SJCRH30 (cell line): ENCODE data around the gene STK32C. TPM values are rescaled to one million over a fixed set of nuclear protein-coding genes. Genes with fewer than 3 reads are reported as not detected.
"Not testable (repeated sequence)": the region's sequence is repeated elsewhere in the genome, so short reads cannot be mapped to it uniquely, and the experiment has no call there.

Source experiments
- DNase-seq, 2 experiments: peaks; one replicate each; pipeline ENCODE4 v3.0.0-alpha.2; 2015 to 2020
- H3K27ac ChIP-seq: fragments of 250-450 bp; sonication (Bioruptor Pico); 2 replicates; pipeline ENCODE4 v1.5.1; 2020; ENCODE audit warnings: mild to moderate bottlenecking, moderate library complexity
- H3K27me3 ChIP-seq: fragments of 250-450 bp; sonication (Bioruptor Pico); 2 replicates; pipeline ENCODE4 v1.5.1; 2020; ENCODE audit warnings: mild to moderate bottlenecking, moderate library complexity
- H3K36me3 ChIP-seq: fragments of 250-450 bp; sonication (Bioruptor Pico); 2 replicates; pipeline ENCODE4 v1.5.1; 2020; ENCODE audit warnings: mild to moderate bottlenecking, moderate library complexity
- H3K4me1 ChIP-seq: fragments of 250-450 bp; sonication (Bioruptor Pico); 2 replicates; pipeline ENCODE4 v1.5.1; 2020; ENCODE audit warnings: mild to moderate bottlenecking, moderate library complexity
- H3K4me3 ChIP-seq: fragments of 250-450 bp; sonication (Bioruptor Pico); 2 replicates; pipeline ENCODE4 v1.5.1; 2020; ENCODE audit warnings: mild to moderate bottlenecking, moderate library complexity
- H3K9me3 ChIP-seq: fragments of 250-450 bp; sonication (Bioruptor Pico); replicated peaks from 2 replicates; pipeline ENCODE4 v1.5.1; 2020; ENCODE audit warnings: mild to moderate bottlenecking, moderate library complexity
- total RNA-seq: library from RNA; depleted of rRNA; stranded (reverse); fragments of >200 nt; shearing (Covaris generic); gene quantifications from 2 replicates; pipeline ENCODE4 v1.2.3, GENCODE V29; 2014; rRNA removed

The STK32C gene
- total RNA-seq: 2.8 and 4.2 TPM in 2 replicates

DNA sequence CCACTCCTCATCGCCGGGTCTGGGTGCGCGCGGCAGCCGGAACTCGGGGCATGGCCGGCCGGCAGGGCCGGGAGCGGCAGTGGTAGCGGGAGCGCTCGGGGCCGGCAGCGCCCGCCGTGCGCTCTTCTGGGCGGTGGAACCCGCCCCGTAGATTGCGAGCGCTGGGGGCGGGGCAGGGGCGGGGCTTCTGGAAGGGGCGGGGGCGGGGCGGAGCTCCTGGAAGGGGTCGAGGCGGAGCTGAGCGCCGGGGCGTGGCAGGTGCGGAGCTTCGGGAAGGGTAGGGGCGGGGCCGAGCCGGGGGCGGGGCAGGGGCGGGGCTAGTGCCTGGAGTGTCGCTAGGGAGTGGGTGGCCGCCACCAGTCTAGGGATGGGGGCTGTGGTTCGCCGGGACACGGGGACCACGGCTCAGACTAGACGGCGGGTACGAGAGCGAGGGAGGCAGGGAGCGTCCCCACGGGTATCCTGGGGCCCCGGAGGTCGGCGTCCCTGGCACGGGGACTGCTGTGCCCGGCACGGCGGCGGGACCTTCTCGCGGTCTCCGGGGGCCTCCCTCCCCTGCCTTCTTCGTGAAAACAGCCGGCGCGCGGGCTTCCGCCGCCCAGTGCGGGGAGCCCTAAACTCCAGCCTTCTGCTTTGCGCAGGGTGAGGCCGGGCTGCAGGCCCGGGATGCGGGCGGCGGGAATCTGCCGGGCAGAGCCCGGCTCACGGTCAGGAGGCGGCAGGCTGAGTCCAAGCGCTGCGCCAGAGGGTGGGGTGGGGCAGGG, at the start of gene STK32C:
Gene STK32C (minus strand): TSS at position 128 of the 764 bp plus-strand sequence. CDS start 117 bp downstream, at position 11.
- Histone ChIP-seq H3K9me3 (no peaks in the 10 kb centered on the region), H3K27ac (no peak within 1 kb of the TSS), H3K27me3 (no peaks in the 10 kb centered on the region), H3K4me1 (no peaks in the 10 kb centered on the region), H3K4me3 (no peak within 1 kb of the TSS), H3K36me3 (no peaks in the 10 kb centered on the region)
- DNase-seq: no peak

DNA sequence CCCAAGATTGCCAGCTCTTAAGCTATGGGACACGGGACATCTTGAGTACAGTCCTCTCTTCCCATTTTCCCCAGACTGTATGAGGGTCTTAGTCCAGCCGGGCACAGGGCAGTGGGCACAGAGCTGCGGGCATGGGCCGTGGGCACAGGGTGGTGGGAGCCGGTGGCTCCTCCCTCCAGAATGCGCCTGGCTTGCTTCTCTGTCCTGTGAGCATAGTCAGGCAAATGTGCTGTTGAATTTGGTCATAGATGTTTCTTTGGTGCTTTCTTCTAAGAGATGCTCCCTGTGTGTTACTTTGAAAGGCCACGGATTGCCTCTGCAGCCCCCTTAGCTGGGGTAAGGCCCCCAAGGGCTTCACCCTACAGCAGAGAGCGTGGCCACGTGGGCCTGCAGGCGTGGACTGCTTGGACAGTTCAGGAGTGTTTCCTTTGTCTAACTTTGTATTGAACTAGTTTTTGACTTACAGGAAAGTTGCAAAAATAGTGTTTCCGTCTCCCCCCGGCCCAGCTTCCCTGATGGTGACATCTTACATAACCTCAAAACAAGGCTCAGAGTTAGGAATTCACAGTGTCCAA, 49.0 kb upstream of the STK32C start:
- H3K36me3 ChIP-seq: no peaks in the 10 kb centered on the region
- H3K9me3 ChIP-seq: no peaks in the 10 kb centered on the region
- H3K27ac ChIP-seq: no peak overlapping the region
- DNase-seq: no peak
- H3K4me3 ChIP-seq: no peak overlapping the region
- H3K27me3 ChIP-seq: no peaks in the 10 kb centered on the region
- H3K4me1 ChIP-seq: no peaks in the 10 kb centered on the region

DNA sequence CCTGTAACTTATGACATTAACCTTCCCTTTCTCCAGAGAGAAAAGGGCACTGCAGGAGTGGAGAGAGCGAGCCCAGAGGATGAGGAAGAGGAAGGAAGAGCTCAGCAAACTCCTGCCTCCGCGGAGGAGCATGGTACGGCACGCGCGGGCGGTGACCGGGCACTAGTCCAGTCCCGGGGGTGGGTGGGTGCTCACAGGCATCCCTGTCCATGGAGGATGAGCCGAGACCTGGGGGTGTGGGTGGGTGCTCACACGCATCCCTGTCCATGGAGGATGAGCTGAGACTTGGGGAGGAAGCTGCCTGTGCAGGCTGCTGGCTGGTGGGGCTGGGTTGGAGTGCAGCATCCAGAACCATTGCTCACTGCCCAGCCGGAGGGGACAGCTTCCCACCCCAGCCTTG, 48.0 kb upstream of the STK32C start:
- Histone ChIP-seq H3K4me3 (no peak overlapping the region), H3K9me3 (no peaks in the 10 kb centered on the region), H3K27ac (no peak overlapping the region), H3K36me3 (no peaks in the 10 kb centered on the region), H3K4me1 (no peaks in the 10 kb centered on the region), H3K27me3 (no peaks in the 10 kb centered on the region)
- no peak for DNase-seq

DNA sequence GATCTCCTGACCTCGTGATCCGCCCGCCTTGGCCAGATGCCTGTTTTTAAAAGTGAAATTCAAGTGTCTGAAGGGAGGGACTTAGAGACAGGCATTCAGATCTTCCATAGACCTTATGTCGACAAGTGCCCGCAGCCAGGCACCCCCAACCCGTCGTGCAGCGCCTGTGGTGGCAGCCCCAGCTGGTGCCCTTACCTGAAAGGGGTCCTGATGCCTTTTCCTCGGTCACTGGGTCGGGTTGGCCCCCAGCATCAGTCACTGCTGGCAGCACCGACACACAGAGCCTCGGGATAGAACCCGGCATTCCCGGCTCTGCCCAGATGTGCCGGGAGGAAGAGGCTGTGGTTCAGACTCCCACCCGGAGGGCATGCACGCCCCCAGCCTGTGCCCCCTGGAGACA, 47.5 kb upstream of the STK32C start:
- DNase-seq: no peak
- Histone ChIP-seq H3K4me3 (no peak overlapping the region), H3K4me1 (no peaks in the 10 kb centered on the region), H3K27me3 (no peaks in the 10 kb centered on the region), H3K27ac (no peak overlapping the region), H3K9me3 (no peaks in the 10 kb centered on the region), H3K36me3 (no peaks in the 10 kb centered on the region)

DNA sequence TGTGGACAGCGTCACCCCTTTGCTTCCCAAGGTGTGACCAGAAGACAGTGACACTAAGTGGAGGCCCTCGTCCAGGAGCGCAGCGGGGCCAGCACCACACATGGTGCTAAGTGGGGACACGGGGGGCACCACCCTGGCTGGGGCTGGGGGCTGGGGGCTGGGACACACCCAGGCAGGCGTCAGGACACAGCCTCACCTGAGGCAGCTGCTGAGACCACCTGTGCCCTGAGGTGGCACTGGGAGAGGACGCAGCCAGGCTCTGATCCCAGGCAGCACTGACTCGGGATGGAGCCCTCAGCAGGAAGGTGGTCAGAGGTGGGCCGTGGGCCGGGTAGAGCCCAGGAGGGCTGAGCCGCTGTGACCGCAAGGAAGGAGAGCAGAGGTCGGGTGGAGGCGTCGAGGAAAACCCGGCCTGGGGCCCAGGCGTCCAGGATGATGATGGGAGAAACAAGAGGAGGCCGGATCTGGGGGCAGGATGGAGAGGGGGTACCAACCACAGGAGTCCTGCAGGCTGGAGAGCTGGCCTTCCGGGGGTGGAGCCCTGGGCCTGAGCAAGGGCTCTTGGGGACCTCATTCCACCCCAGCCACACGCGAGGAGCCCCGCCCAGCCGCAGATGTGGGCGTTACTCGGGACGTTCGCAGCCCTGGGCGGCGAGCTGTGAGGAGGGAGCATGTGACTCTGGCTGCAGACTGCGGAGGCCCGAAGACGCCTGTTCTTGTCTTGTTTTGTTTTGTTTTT, 46.8 kb upstream of the STK32C start:
- Histone ChIP-seq H3K4me1 (no peaks in the 10 kb centered on the region), H3K27ac (no peak overlapping the region), H3K4me3 (no peak overlapping the region), H3K36me3 (no peaks in the 10 kb centered on the region), H3K27me3 (no peaks in the 10 kb centered on the region), H3K9me3 (no peaks in the 10 kb centered on the region)
- no peak for DNase-seq

DNA sequence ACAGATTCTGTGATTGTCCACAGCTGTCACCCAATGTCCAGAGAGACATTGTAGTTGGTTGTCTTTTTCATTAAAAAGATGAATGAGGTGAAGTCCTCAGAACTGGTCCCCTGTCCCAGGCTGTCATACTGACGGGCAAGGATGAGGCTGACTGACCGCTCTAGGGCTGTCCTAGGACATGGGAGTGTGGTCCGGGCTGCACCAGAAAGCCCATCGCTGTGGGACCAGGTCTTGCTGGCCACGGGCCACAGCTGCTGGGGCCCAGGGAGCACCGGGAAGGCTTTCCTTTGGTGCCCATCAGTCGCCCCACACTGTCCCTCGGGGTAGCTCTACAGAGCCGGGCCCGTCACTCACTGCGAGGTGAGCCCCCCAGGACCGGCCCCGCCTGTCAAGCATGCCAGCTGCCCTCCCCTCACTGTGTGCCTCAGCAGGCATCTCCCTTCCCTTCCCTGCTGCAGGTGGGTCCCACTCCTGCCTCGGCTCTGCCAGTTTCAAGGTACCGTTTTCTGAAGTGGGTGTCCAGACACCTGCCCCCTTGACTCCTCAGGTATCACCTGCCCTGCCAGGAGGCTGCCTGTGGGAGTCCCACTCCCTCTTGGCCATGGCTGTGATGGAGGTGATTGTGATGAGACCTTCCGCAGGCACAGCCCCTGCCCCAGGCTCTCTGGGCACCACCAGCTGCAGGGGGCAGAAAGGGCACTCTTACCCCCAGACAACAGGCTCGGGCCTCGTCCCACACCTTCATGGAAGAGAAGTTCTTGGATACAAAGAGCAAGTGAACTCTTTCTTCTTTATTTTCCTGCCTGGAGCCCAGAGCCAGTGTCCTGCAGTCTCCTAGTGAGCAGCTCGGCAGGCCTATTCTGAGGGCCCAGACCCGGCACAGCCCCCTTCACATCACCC, 46.0 kb upstream of the STK32C start:
- H3K4me1 ChIP-seq: no peaks in the 10 kb centered on the region
- no peaks in the 10 kb centered on the region for H3K9me3 ChIP-seq
- H3K27ac ChIP-seq: no peak overlapping the region
- DNase-seq: no peak
- H3K36me3 ChIP-seq: no peaks in the 10 kb centered on the region
- no peak overlapping the region for H3K4me3 ChIP-seq
- no peaks in the 10 kb centered on the region for H3K27me3 ChIP-seq

DNA sequence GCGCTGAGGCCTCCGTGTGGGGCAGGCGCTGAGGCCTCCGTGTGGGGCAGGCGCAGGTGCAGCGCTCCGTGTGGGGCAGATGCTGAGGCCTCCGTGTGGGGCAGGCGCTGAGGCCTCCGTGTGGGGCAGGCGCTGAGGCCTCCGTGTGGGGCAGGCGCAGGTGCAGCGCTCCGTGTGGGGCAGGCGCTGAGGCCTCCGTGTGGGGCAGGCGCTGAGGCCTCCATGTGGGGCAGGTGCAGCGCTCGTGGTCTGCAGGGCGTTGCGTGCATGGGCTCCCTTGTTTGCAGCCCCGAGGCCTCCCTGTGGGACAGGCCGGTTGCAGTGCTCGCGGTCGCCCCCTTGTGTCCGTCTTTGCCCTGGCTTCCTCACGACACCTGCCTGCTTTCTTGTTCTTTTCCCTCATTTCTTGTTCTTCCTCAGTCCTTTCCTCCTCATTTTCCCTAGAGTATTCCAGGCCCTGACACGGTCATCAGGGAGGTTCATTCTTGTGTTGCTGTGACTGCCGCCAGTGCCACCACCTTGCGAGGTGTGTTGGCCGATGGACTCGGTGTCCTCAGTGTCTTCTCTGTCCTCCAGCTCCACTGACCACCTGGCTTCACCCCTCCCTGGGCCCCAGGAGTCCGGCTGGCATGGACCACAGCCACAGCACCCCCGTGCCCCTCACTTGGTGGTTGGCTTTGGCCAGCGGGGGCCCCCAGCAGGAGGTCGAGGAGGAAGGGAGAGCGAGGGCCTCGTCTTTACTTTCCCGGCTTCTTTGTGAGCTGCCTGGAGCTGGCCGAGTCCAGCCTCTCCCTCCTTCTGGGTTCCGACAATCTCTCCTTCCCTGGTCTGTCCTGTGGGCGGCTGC, 44.9 kb upstream of the STK32C start:
- H3K27ac ChIP-seq, H3K4me1 ChIP-seq, H3K4me3 ChIP-seq, H3K36me3 ChIP-seq, H3K27me3 ChIP-seq, H3K9me3 ChIP-seq: not testable (repeated sequence)
- DNase-seq: peak; percentile 27 to 40

DNA sequence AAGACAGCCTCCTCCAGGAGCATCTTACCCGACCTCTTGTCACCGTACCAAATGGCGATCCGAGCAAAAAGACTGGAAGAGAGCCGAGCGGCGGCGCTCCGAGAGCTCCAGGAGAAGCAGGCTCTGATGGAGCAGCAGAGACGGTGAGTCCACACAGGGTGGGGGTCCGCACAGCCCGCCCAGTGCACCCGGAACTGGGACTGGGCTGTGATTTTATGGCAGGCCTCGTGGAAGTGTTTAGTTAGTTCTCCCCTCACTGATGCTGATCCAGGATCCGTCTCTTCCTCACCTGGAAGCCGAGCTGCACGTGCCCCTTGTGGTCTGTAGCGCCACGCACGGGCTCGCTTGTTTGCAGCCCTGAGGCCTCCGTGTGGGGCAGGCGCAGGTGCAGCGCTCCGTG, 43.9 kb upstream of the STK32C start:
- no peak overlapping the region for H3K4me3 ChIP-seq
- H3K27ac ChIP-seq: no peak overlapping the region
- H3K27me3 ChIP-seq: no peaks in the 10 kb centered on the region
- DNase-seq: no peak
- H3K9me3 ChIP-seq: no peaks in the 10 kb centered on the region
- H3K4me1 ChIP-seq: no peaks in the 10 kb centered on the region
- no peaks in the 10 kb centered on the region for H3K36me3 ChIP-seq

DNA sequence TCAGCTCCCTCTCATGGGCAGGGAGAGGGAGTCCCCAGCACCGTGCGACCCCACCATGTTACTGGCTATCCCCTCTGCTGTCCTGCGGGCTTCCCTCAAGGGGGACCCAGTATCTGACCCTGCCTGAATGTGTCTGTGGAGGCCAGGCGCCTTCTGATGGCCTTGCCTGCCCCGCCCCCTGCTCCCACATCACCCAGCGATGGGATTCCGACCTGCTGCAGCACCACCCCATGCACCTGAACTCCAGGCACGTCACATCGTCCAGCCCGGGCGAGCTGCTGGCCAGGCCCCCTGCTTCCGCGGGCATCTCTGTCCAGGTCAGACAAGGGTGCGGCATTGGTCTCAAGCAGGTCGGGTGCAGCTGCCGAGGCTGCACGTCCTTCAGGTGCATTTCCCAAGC, 43.2 kb upstream of the STK32C start:
- H3K36me3 ChIP-seq: no peaks in the 10 kb centered on the region
- no peak overlapping the region for H3K27ac ChIP-seq
- no peaks in the 10 kb centered on the region for H3K27me3 ChIP-seq
- DNase-seq: no peak
- no peak overlapping the region for H3K4me3 ChIP-seq
- no peaks in the 10 kb centered on the region for H3K9me3 ChIP-seq
- no peaks in the 10 kb centered on the region for H3K4me1 ChIP-seq

DNA sequence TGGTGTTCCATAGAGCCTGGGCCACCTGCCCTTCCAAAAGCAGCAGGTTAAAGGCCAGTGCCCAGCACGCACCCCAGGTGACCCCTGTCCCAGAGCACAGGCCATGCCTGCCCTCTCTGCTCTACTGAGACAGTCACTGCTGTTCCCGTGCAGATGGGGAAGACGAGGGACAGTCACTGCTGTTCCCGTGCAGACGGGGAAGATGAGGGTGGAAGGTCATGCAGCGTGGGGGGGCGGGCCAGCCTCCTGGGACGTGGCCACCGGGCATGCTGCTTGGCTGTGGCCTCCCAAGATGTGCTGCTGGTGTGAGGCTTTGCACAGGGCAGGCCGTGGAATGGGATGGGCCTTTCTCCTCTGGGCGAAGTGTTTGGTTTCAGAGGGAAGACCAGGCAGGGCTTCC, 42.6 kb upstream of the STK32C start:
- no peak for DNase-seq
- no peaks in the 10 kb centered on the region for H3K4me1 ChIP-seq

DNA sequence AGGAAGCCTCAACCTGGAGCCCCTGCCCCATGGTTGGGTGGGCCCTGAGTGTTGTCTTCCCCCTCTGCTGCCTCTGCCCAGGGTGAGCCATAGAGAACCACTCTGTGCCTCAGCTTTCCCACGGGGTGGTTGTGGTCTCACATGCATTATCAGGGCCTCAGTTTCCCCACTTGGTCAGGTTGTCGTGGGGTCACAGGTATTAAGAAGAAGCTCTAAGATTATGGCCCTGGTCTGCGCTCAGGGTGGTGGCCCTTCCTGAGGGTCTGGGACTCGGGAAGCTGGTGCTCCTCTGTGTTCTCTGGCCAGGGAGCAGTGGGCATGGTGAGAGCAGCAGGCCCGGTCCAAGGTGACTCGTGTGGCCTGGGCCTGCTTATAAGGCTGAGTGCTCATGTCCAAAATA, 42.0 kb upstream of the STK32C start:
- H3K4me1 ChIP-seq: no peaks in the 10 kb centered on the region
- no peaks in the 10 kb centered on the region for H3K9me3 ChIP-seq
- no peak for DNase-seq
- H3K27me3 ChIP-seq: no peaks in the 10 kb centered on the region
- H3K4me3 ChIP-seq: no peak overlapping the region
- H3K36me3 ChIP-seq: no peaks in the 10 kb centered on the region
- no peak overlapping the region for H3K27ac ChIP-seq

More for the DNA sequence above, 42.6 kb upstream of the STK32C start:
- H3K4me3 ChIP-seq: no peak overlapping the region
- no peak overlapping the region for H3K27ac ChIP-seq
- H3K27me3 ChIP-seq: no peaks in the 10 kb centered on the region
- no peaks in the 10 kb centered on the region for H3K9me3 ChIP-seq
- no peaks in the 10 kb centered on the region for H3K36me3 ChIP-seq

DNA sequence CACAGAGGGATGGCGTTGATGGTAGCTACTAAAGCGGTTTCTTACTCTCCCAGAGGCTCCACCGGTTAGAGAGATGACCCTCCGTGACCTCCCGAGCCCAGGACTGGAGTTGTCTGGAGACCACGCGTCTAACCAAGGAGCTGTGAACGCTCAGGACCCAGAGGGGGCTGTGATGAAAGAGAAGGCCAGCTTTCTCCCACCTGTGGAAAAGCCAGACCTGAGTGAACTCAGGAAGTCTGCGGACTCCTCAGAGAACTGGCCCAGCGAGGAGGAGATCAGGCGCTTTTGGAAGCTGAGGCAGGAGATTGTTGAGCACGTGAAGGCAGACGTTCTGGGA, 40.1 kb upstream of the STK32C start:
- no peak for DNase-seq
- Histone ChIP-seq H3K9me3 (no peaks in the 10 kb centered on the region), H3K27ac (no peak overlapping the region), H3K27me3 (no peaks in the 10 kb centered on the region), H3K4me3 (no peak overlapping the region), H3K36me3 (no peaks in the 10 kb centered on the region), H3K4me1 (no peaks in the 10 kb centered on the region)

DNA sequence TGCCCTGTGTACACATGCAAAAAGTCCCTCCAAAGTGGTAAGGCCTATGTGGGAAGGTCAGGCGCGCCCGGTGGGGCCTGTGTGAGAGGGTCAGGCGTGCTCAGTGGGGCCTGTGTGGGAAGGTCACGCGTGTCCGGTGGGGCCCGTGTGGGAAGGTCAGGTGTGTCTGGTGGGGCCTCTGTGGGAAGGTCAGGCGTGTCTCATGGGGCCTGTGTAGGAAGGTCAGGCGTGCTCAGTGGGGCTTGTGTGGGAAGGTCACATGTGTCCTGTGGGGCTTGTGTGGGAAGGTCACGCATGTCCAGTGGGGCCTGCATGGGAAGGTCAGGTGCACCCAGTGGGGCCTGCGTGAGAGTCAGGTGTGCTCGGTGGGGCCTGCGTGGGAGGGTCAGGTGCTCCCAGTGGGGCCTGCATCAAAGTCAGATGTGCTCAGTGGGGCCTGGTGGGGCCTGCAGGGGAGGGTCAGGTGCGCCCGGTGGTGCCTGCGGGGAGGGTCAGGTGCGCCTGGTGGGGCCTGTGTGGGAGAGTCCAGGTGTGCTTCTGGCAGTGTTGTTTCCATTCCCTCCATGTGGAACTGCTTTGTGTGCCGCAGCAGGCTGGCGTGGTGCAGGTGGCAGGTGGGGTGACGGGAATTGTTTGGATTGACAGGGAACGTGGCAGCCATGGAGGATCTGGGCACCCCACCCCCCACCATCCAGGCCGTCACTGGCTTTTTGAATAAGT, 39.6 kb upstream of the STK32C start:
- no peaks in the 10 kb centered on the region for H3K9me3 ChIP-seq
- no peaks in the 10 kb centered on the region for H3K36me3 ChIP-seq
- H3K27ac ChIP-seq: no peak overlapping the region
- H3K4me1 ChIP-seq: no peaks in the 10 kb centered on the region
- H3K27me3 ChIP-seq: no peaks in the 10 kb centered on the region
- H3K4me3 ChIP-seq: no peak overlapping the region
- DNase-seq: no peak
